Activated T-cell treated with anti-CD3 and anti-CD28 coated beads, Interleukin-2, amount 50 U/mL, for 72 hours (primary cell): ENCODE results near the gene PSMB11. TPM values are rescaled to one million over a fixed set of nuclear protein-coding genes. Genes with fewer than 3 reads are reported as not detected.
"Not testable (repeated sequence)": the region's sequence is repeated elsewhere in the genome, so short reads cannot be mapped to it uniquely, and the experiment has no call there.

Experiments used
- ATAC-seq, 2 donors: fragments of 150-1000 bp; cut with Tn5 transposase; replicated peaks in 1 of 2; 2 replicates each; pipeline ENCODE4 v1.10.0; 2021; ENCODE audit warnings: moderate library complexity in 2 of 2, mild to moderate bottlenecking in 1 of 2
- DNase-seq, 2 donors: peaks; one replicate each; pipeline ENCODE4 v3.0.0; 2021 to 2022; ENCODE audit warnings: mixed read lengths in 1 of 2
- H3K27ac Mint-ChIP-seq: one replicate; pipeline ENCODE4 v1.8.0; 2022; ENCODE audit warnings: mild to moderate bottlenecking, moderate library complexity, mixed read lengths
- H3K27me3 Mint-ChIP-seq: one replicate; pipeline ENCODE4 v1.8.0; 2022; ENCODE audit warnings: low read depth, mixed read lengths
- H3K36me3 Mint-ChIP-seq, 2 donors: one replicate each; pipeline ENCODE4 v1.8.0; 2022; ENCODE audit warnings: mixed read lengths in 2 of 2, mild to moderate bottlenecking in 1 of 2; ENCODE audit not compliant: insufficient read depth in 2 of 2
- H3K4me1 Mint-ChIP-seq: one replicate; pipeline ENCODE4 v1.8.0; 2022; ENCODE audit warnings: low read depth, mixed read lengths
- H3K4me3 Mint-ChIP-seq, 2 donors: one replicate each; pipeline ENCODE4 v1.8.0; 2022; ENCODE audit warnings: mild to moderate bottlenecking in 2 of 2, mixed read lengths in 2 of 2, moderate library complexity in 2 of 2
- H3K9me3 Mint-ChIP-seq, 2 donors: one replicate each; pipeline ENCODE4 v1.8.0; 2022; ENCODE audit warnings: mixed read lengths in 2 of 2
- total RNA-seq, 2 donors: library from RNA; stranded (reverse); gene quantifications; one replicate each; pipeline ENCODE4 v1.2.3, GENCODE V29; 2022

PSMB11 gene, protein sequence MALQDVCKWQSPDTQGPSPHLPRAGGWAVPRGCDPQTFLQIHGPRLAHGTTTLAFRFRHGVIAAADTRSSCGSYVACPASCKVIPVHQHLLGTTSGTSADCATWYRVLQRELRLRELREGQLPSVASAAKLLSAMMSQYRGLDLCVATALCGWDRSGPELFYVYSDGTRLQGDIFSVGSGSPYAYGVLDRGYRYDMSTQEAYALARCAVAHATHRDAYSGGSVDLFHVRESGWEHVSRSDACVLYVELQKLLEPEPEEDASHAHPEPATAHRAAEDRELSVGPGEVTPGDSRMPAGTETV
- total RNA-seq = not detected

DNA sequence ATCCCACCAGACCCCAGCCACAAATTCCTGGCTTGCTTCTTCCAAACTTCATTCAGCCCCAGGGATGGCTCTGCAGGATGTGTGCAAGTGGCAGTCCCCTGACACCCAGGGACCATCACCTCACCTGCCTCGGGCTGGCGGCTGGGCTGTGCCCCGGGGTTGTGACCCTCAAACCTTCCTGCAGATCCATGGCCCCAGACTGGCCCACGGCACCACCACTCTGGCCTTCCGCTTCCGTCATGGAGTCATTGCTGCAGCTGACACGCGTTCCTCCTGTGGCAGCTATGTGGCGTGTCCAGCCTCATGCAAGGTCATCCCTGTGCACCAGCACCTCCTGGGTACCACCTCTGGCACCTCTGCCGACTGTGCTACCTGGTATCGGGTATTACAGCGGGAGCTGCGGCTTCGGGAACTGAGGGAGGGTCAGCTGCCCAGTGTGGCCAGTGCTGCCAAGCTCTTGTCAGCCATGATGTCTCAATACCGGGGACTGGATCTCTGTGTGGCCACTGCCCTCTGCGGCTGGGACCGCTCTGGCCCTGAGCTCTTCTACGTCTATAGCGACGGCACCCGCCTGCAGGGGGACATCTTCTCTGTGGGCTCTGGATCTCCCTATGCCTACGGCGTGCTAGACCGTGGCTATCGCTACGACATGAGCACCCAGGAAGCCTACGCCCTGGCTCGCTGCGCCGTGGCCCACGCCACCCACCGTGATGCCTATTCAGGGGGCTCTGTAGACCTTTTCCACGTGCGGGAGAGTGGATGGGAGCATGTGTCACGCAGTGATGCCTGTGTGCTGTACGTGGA lies at the start of gene PSMB11:
Gene PSMB11, plus strand, starts transcription at position 51 of the 804 bp plus-strand sequence. Its CDS starts 14 bp downstream, at position 65.
- ATAC-seq (no peak), DNase-seq (no peak)
- Mint-ChIP-seq H3K36me3 (no peaks in the 10 kb centered on the region), H3K27ac (no peak within 1 kb of the TSS), H3K4me3 (no peak within 1 kb of the TSS), H3K4me1 (no peaks in the 10 kb centered on the region), H3K27me3 (no peaks in the 10 kb centered on the region), H3K9me3 (no peaks in the 10 kb centered on the region)

GRCh38 chr14:22993517-22993916 lies 48.5 kb upstream of the PSMB11 start:
- DNase-seq (no peak), ATAC-seq (no peak)
- no peak overlapping the region for H3K27ac Mint-ChIP-seq
- H3K9me3 Mint-ChIP-seq = no peaks in the 10 kb centered on the region
- H3K4me3 Mint-ChIP-seq = no peak overlapping the region
- no peaks in the 10 kb centered on the region for H3K27me3 Mint-ChIP-seq
- no peaks in the 10 kb centered on the region for H3K36me3 Mint-ChIP-seq
- H3K4me1 Mint-ChIP-seq = peaks cover 5% of the 10 kb centered on the region

DNA sequence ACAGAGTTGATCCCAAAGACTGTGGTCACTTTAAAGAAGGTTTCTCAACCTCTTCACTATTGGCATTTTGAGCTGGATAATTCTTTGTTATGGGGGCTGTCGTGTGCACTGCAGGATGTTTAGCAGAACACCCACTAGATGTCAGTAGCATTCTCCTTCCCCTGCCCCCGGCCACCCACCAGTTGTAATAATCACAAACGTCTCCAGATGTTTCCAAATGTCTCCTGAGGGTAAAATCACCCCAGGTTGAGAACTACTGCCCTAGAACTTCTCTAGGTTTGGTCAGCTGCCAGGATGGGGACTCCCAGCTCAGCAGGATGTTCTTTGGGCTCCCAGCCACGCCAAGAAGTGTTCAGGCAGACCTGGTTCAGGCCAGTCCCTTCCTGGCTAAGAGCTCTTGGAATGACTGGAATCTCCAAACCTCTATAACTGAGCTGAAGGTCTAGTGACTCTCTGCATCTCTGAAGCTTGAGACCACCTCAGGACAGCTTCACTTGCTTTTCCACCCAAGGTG lies 47.2 kb upstream of the PSMB11 start:
- H3K9me3 Mint-ChIP-seq = no peaks in the 10 kb centered on the region
- ATAC-seq = peak; percentile 72 to 73
- no peaks in the 10 kb centered on the region for H3K27me3 Mint-ChIP-seq
- H3K36me3 Mint-ChIP-seq = no peaks in the 10 kb centered on the region
- peaks cover 5% of the 10 kb centered on the region for H3K4me1 Mint-ChIP-seq
- H3K4me3 Mint-ChIP-seq = no peak overlapping the region
- DNase-seq = peak; percentile 24 to 28
- H3K27ac Mint-ChIP-seq = no peak overlapping the region

- ATAC-seq (no peak), DNase-seq (no peak)
- H3K27me3 Mint-ChIP-seq = no peaks in the 10 kb centered on the region
- H3K4me1 Mint-ChIP-seq = peaks cover 9% of the 10 kb centered on the region
- H3K9me3 Mint-ChIP-seq = no peaks in the 10 kb centered on the region
- no peaks in the 10 kb centered on the region for H3K36me3 Mint-ChIP-seq
- H3K4me3 Mint-ChIP-seq = no peak overlapping the region
- H3K27ac Mint-ChIP-seq = no peak overlapping the region
Observed at GRCh38 chr14:22995889-22996625, 46.0 kb upstream of the PSMB11 start.

- Mint-ChIP-seq H3K36me3 (no peaks in the 10 kb centered on the region), H3K4me3 (no peak overlapping the region), H3K9me3 (no peaks in the 10 kb centered on the region), H3K4me1 (peaks cover 13% of the 10 kb centered on the region), H3K27ac (no peak overlapping the region), H3K27me3 (no peaks in the 10 kb centered on the region)
- DNase-seq = no peak
- no peak for ATAC-seq
Observed at GRCh38 chr14:22996768-22997654, 45.0 kb upstream of the PSMB11 start.

- Mint-ChIP-seq H3K4me1 (peaks cover 13% of the 10 kb centered on the region), H3K4me3 (no peak overlapping the region), H3K27me3 (no peaks in the 10 kb centered on the region), H3K9me3 (no peaks in the 10 kb centered on the region), H3K27ac (no peak overlapping the region), H3K36me3 (no peaks in the 10 kb centered on the region)
- no peak for ATAC-seq
- no peak for DNase-seq
Observed at GRCh38 chr14:22997676-22998323, 44.2 kb upstream of the PSMB11 start.

DNA sequence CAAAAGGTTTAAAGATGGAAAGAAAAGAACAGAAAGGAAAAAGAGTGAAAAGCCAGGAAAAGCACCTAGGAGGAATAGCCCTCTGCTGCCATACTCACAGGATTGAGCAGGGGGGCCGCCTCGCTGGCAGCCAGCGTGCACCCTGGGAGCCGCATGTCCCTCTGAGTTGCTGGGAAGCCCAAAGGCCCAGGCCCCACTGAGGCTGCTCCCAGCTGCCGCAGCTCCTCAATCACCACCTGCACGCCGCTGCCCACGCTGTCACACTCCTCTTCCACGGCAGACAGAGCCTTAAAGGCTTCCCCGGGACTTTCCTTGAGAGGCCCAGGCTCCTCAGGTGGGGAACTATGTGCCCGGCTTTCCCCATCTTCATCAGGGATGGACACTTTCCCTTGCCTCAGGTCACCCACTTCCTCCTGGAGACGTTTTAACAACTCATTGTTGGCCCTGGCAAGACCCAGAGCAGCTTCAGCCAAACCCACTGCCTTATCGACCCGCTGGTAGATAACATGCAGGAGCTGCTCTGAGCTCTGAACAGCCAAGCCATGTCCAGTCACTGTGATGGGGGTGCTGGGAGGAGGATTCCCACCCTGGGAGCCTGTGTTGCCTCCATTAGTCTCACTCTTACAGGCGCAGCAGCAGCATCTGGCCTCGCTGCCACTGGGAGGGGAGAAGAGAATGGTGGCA lies 43.5 kb upstream of the PSMB11 start:
- DNase-seq = no peak

DNA sequence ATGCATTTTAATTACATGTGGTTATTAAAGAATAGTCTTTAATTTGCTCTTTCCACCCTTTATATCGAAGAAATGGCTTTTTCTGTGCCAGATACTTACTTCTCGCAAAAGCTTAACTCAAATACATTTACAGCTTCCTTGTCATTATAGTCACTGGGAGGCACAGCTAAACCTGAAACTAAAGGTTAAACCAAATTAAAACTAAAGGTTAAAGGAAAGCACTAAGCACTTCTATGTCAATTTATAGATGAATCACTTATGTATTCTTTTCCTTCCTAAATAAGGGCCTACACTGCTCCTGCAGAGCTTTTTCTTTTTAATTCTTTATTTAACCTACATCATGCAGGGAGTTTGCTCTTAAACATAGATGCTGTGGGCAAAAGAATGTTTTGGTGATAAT lies 41.2 kb upstream of the PSMB11 start:
- Mint-ChIP-seq H3K27ac (no peak overlapping the region), H3K4me3 (no peak overlapping the region), H3K4me1 (peaks cover 17% of the 10 kb centered on the region), H3K36me3 (no peaks in the 10 kb centered on the region), H3K9me3 (no peaks in the 10 kb centered on the region), H3K27me3 (no peaks in the 10 kb centered on the region)
- no peak for DNase-seq
- no peak for ATAC-seq

More for the DNA sequence above, 43.5 kb upstream of the PSMB11 start:
- H3K36me3 Mint-ChIP-seq = no peaks in the 10 kb centered on the region
- no peak for ATAC-seq
- no peak overlapping the region for H3K27ac Mint-ChIP-seq
- H3K27me3 Mint-ChIP-seq = no peaks in the 10 kb centered on the region
- no peaks in the 10 kb centered on the region for H3K9me3 Mint-ChIP-seq
- peaks cover 13% of the 10 kb centered on the region for H3K4me1 Mint-ChIP-seq
- H3K4me3 Mint-ChIP-seq = no peak overlapping the region

DNA sequence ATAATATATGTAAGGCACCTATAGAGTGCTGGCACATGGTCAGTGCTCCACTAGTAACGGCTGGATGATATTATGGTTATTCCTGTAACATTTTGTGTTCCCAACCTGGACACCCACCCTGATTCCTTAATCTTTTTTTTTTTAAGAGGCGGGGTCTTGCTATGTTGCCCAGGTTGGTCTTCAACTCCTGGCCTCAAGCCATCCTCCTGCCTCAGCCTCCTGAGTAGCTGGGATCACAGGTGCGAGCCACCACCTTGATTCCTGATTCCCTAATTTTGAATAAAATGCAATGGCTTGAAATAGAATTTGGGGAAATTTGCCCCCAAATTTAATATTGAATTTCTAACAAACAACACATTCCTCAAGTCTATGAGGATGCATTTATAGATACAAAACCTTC lies 39.4 kb upstream of the PSMB11 start:
- Mint-ChIP-seq H3K9me3 (no peaks in the 10 kb centered on the region), H3K4me1 (peaks cover 31% of the 10 kb centered on the region), H3K36me3 (no peaks in the 10 kb centered on the region), H3K4me3 (no peak overlapping the region), H3K27ac (no peak overlapping the region), H3K27me3 (no peaks in the 10 kb centered on the region)
- ATAC-seq = no peak
- no peak for DNase-seq

- H3K4me3 Mint-ChIP-seq, H3K9me3 Mint-ChIP-seq, DNase-seq, H3K27ac Mint-ChIP-seq, ATAC-seq, H3K36me3 Mint-ChIP-seq, H3K27me3 Mint-ChIP-seq: not testable (repeated sequence)
- peaks cover 47% of the 10 kb centered on the region for H3K4me1 Mint-ChIP-seq
Observed at GRCh38 chr14:23004274-23004673, 37.7 kb upstream of the PSMB11 start.

DNA sequence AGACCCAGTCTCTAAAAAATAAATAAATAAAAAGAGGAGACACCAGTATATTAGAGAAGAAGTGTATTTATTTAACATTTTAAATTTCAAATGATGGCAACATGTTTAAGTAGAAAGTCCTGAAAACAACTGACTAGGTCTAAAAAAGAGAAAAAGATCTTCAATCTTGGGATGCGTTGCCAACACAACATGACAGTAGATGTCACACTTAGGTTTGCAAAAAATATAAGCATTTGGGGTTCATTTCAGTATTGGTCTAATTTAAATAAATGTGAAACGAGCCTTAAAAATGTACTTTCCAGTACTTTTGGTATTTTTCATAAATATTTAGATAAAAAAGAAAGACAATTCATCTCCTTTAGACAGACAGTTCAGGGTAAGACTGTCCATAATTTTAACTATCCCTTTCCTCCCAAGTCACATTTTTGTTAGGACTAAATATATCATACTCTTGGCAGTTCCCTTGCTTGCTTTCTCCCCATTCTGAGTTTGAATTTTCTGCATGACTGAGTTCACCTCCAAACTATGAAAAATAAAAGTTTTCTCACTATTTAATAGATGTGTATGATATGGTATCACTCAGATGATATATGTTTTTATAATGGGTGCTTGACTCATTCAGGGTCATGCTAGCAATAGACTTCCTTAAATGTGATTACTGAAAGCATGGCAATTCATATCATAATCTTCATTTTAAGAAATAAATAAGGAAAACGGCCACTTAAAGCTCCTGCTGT lies 36.4 kb upstream of the PSMB11 start:
- ATAC-seq (no peak), DNase-seq (no peak)
- Mint-ChIP-seq H3K27me3 (no peaks in the 10 kb centered on the region), H3K9me3 (no peaks in the 10 kb centered on the region), H3K27ac (peak overlapping the region; percentile 99), H3K4me3 (peak overlapping the region; percentile 96 to 100), H3K36me3 (no peaks in the 10 kb centered on the region), H3K4me1 (peaks cover 47% of the 10 kb centered on the region)
